IPS-20b (cell line): ENCODE results near the gene SPEF1.

Experiments
- H3K27ac ChIP-seq: one replicate; pipeline ENCODE4 v1.5.1; 2013; ENCODE audit warnings: low read length
- H3K27me3 ChIP-seq: 2 replicates; pipeline ENCODE4 v1.6.1; 2013; ENCODE audit warnings: mild to moderate bottlenecking, low read length, inconsistent platforms; ENCODE audit not compliant: insufficient read depth
- H3K36me3 ChIP-seq: 2 replicates; pipeline ENCODE4 v1.6.1; 2013; ENCODE audit warnings: low read depth, mild to moderate bottlenecking, inconsistent platforms, low read length, moderate library complexity; ENCODE audit not compliant: insufficient read depth
- H3K4me1 ChIP-seq: 2 replicates; pipeline ENCODE4 v1.6.1; 2013; ENCODE audit warnings: mild to moderate bottlenecking, control low read depth, inconsistent platforms, low read length, moderate library complexity; ENCODE audit not compliant: insufficient read depth
- H3K4me3 ChIP-seq: 2 replicates; pipeline ENCODE4 v1.5.1; 2013; ENCODE audit warnings: mild to moderate bottlenecking, low read length, inconsistent platforms
- H3K9ac ChIP-seq: 2 replicates; pipeline ENCODE4 v1.6.1; 2013; ENCODE audit warnings: low read depth, mild to moderate bottlenecking, inconsistent platforms, low read length, moderate library complexity
- H3K9me3 ChIP-seq: 2 replicates; pipeline ENCODE4 v1.6.1; 2013; ENCODE audit warnings: mild to moderate bottlenecking, low read depth, low read length, inconsistent platforms; ENCODE audit not compliant: insufficient read depth

Gene SPEF1

GRCh38 chr20:3803854-3804253 lies 22.6 kb upstream of the SPEF1 start:
- no peaks in the 10 kb centered on the region for H3K9me3 ChIP-seq
- H3K36me3 ChIP-seq = peaks cover 56% of the 10 kb centered on the region
- no peak overlapping the region for H3K4me3 ChIP-seq
- no peak overlapping the region for H3K9ac ChIP-seq
- no peak overlapping the region for H3K27ac ChIP-seq
- no peaks in the 10 kb centered on the region for H3K27me3 ChIP-seq
- peaks cover 16% of the 10 kb centered on the region; the same call in 1 of the 2 replicates for H3K4me1 ChIP-seq

- H3K4me3 ChIP-seq = no peak overlapping the region
- no peaks in the 10 kb centered on the region for H3K9me3 ChIP-seq
- no peak overlapping the region for H3K27ac ChIP-seq
- no peak overlapping the region for H3K9ac ChIP-seq
- peaks cover 18% of the 10 kb centered on the region; the same call in 1 of the 2 replicates for H3K4me1 ChIP-seq
- H3K27me3 ChIP-seq = no peaks in the 10 kb centered on the region
- peaks cover 62% of the 10 kb centered on the region for H3K36me3 ChIP-seq
These were observed 22.0 kb upstream of the SPEF1 start for GRCh38 chr20:3803289-3803688.

GRCh38 chr20:3802524-3803239 lies 21.4 kb upstream of the SPEF1 start:
- Histone ChIP-seq H3K9ac (no peak overlapping the region), H3K36me3 (peaks cover 62% of the 10 kb centered on the region), H3K27ac (no peak overlapping the region), H3K9me3 (no peaks in the 10 kb centered on the region), H3K4me1 (peaks cover 21% of the 10 kb centered on the region; the same call in 1 of the 2 replicates), H3K4me3 (no peak overlapping the region), H3K27me3 (no peaks in the 10 kb centered on the region)

- H3K27me3 ChIP-seq = peaks cover 6% of the 10 kb centered on the region; the same call in 1 of the 2 replicates
- no peak overlapping the region for H3K9ac ChIP-seq
- H3K9me3 ChIP-seq = no peaks in the 10 kb centered on the region
- H3K27ac ChIP-seq = no peak overlapping the region
- no peak overlapping the region for H3K4me3 ChIP-seq
- H3K36me3 ChIP-seq = peaks cover 62% of the 10 kb centered on the region
- peaks cover 25% of the 10 kb centered on the region; the same call in 1 of the 2 replicates for H3K4me1 ChIP-seq
These were observed 20.6 kb upstream of the SPEF1 start for GRCh38 chr20:3801846-3802245.

- H3K4me1 ChIP-seq = peaks cover 25% of the 10 kb centered on the region; the same call in 1 of the 2 replicates
- no peak overlapping the region for H3K27ac ChIP-seq
- peaks cover 7% of the 10 kb centered on the region; the same call in 1 of the 2 replicates for H3K27me3 ChIP-seq
- no peak overlapping the region for H3K4me3 ChIP-seq
- no peaks in the 10 kb centered on the region for H3K9me3 ChIP-seq
- no peak overlapping the region for H3K9ac ChIP-seq
- H3K36me3 ChIP-seq = peaks cover 62% of the 10 kb centered on the region
These were observed 20.1 kb upstream of the SPEF1 start for GRCh38 chr20:3801299-3801698.

- H3K27me3 ChIP-seq = peaks cover 7% of the 10 kb centered on the region; the same call in 1 of the 2 replicates
- no peak overlapping the region; the same call in 1 of the 2 replicates for H3K4me3 ChIP-seq
- peaks cover 57% of the 10 kb centered on the region for H3K36me3 ChIP-seq
- peaks cover 25% of the 10 kb centered on the region; the same call in 1 of the 2 replicates for H3K4me1 ChIP-seq
- no peaks in the 10 kb centered on the region for H3K9me3 ChIP-seq
- no peak overlapping the region for H3K9ac ChIP-seq
- no peak overlapping the region for H3K27ac ChIP-seq
These were observed 19.6 kb upstream of the SPEF1 start for GRCh38 chr20:3800878-3801260.

GRCh38 chr20:3800256-3800877 lies 19.1 kb upstream of the SPEF1 start:
- H3K4me3 ChIP-seq = peak overlapping the region; percentile 48; the same call in 1 of the 2 replicates
- H3K4me1 ChIP-seq = peaks cover 25% of the 10 kb centered on the region; the same call in 1 of the 2 replicates
- H3K9ac ChIP-seq = peak overlapping the region; percentile 50; the same call in 1 of the 2 replicates

GRCh38 chr20:3798908-3799248 lies 17.6 kb upstream of the SPEF1 start:
- H3K4me3 ChIP-seq = peak overlapping the region; percentile 48; the same call in 1 of the 2 replicates
- peaks cover 7% of the 10 kb centered on the region; the same call in 1 of the 2 replicates for H3K27me3 ChIP-seq
- peaks cover 25% of the 10 kb centered on the region; the same call in 1 of the 2 replicates for H3K4me1 ChIP-seq
- H3K9me3 ChIP-seq = no peaks in the 10 kb centered on the region
- peak overlapping the region; percentile 57 for H3K27ac ChIP-seq
- 0 out of 2 replicates have a peak overlapping the region, but pooled peaks have one; percentile 43 for H3K9ac ChIP-seq
- H3K36me3 ChIP-seq = peaks cover 38% of the 10 kb centered on the region

More at GRCh38 chr20:3800256-3800877, 19.1 kb upstream of the SPEF1 start:
- peaks cover 52% of the 10 kb centered on the region for H3K36me3 ChIP-seq
- no peaks in the 10 kb centered on the region for H3K9me3 ChIP-seq
- peaks cover 7% of the 10 kb centered on the region; the same call in 1 of the 2 replicates for H3K27me3 ChIP-seq
- H3K27ac ChIP-seq = peak overlapping the region; percentile 1

GRCh38 chr20:3798373-3798768 lies 17.1 kb upstream of the SPEF1 start:
- Histone ChIP-seq H3K27ac (no peak overlapping the region), H3K4me3 (no peak overlapping the region), H3K9ac (no peak overlapping the region), H3K36me3 (peaks cover 33% of the 10 kb centered on the region), H3K4me1 (peaks cover 25% of the 10 kb centered on the region; the same call in 1 of the 2 replicates), H3K27me3 (peaks cover 7% of the 10 kb centered on the region; the same call in 1 of the 2 replicates), H3K9me3 (no peaks in the 10 kb centered on the region)

GRCh38 chr20:3797592-3798372 lies 16.5 kb upstream of the SPEF1 start:
- H3K9me3 ChIP-seq = no peaks in the 10 kb centered on the region
- H3K27ac ChIP-seq = no peak overlapping the region
- H3K9ac ChIP-seq = no peak overlapping the region; the same call in 1 of the 2 replicates
- H3K4me1 ChIP-seq = peaks cover 25% of the 10 kb centered on the region; the same call in 1 of the 2 replicates
- peaks cover 27% of the 10 kb centered on the region for H3K36me3 ChIP-seq
- H3K27me3 ChIP-seq = peaks cover 7% of the 10 kb centered on the region; the same call in 1 of the 2 replicates
- peak overlapping the region; percentile 82 for H3K4me3 ChIP-seq

GRCh38 chr20:3797226-3797545 lies 15.9 kb upstream of the SPEF1 start:
- H3K27me3 ChIP-seq = peaks cover 7% of the 10 kb centered on the region; the same call in 1 of the 2 replicates
- H3K36me3 ChIP-seq = peaks cover 21% of the 10 kb centered on the region
- no peak overlapping the region for H3K27ac ChIP-seq
- H3K9me3 ChIP-seq = no peaks in the 10 kb centered on the region
- peak overlapping the region; percentile 82 for H3K4me3 ChIP-seq
- peaks cover 25% of the 10 kb centered on the region; the same call in 1 of the 2 replicates for H3K4me1 ChIP-seq
- peak overlapping the region; percentile 73 for H3K9ac ChIP-seq
